ENCODE results near the gene HAT1. TPM values are rescaled to one million over a fixed set of nuclear protein-coding genes. Genes with fewer than 3 reads are reported as not detected.
A peak's percentile ranks its signal among the peaks of the same experiment; 100 is the strongest.
"Not testable (repeated sequence)": the region's sequence is repeated elsewhere in the genome, so short reads cannot be mapped to it uniquely, and the experiment has no call there.

Gene HAT1
- total RNA-seq: 35.1 TPM
- long read RNA-seq, transcript HAT1-201 (11 exons, 1,626 nt): major isoform, 56 of 60 reads
- long read RNA-seq, partial matches to known transcripts: 2 of 60 reads
- long read RNA-seq, other reads (novel, unspliced or antisense): 2 of 60 reads

DNA sequence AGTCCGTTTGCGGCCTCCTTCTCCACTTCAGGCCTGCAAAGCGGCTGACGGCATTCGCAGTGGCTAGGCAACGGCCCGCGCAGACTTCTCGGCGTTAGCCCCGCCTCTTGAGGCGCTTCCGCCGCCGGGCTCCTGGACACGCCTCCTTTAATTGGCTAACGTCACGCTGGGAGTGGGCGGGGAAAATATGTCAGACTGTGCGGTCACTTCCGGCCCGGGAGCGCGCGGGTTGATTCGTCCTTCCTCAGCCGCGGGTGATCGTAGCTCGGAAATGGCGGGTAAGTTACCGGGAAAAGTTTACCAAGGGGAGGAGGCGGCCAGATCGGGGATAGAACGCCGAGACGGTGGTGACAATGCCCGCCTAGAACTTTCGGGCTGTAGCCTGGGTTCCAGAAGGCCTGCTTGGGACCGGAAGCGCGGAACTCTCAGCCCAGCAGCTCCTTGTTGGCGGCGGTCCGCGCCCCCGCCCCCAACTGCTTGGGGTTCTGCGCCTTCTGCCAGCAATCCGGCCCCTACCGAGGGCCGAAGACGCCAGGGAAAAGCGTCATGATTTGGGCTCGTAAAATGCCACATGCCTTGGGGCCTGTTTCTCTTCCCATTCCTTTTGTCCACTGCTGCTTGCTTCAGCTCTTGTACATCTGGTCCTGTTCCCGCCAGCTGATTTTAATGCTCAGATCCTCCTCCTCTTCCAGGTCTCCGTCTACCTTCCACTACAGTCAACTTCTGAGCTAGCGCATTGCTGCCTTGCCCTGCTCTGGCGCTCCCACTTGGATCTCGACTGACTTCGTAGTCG is at the start of gene HAT1:
HAT1 (plus strand) TSS at position 232 of the 793 bp plus-strand sequence; CDS start at position 272, 40 bp downstream.
- intact Hi-C loops (cut with micrococcal nuclease): no loop called here
- ATAC-seq (peak; percentile 100), DNase-seq (peak; percentile 98)

- no peak for DNase-seq
- no peak for ATAC-seq
- intact Hi-C loops (cut with micrococcal nuclease): no loop called here
These were observed 47.7 kb upstream of the HAT1 start for GRCh38 chr2:171874517-171874916.

DNA sequence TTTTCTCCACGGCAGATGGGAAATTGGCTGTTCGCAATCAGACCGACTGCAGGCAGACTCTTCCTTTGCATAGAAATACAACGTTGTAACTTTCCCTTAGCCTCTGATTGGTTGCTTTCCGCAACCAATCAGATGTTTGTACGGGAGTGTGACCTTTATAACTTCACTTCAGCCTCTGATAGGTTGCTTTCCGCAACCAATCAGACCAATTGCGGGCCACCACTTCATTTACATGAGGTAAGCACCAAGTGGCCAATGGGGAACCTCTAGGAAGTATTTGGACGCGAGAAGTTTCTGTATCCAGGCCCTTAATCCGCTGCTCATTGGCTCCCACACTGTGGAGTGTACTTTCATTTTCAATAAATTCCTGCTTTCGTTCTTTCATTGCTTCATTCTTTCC is 47.3 kb upstream of the HAT1 start:
- intact Hi-C loops (cut with micrococcal nuclease): no loop called here

DNA sequence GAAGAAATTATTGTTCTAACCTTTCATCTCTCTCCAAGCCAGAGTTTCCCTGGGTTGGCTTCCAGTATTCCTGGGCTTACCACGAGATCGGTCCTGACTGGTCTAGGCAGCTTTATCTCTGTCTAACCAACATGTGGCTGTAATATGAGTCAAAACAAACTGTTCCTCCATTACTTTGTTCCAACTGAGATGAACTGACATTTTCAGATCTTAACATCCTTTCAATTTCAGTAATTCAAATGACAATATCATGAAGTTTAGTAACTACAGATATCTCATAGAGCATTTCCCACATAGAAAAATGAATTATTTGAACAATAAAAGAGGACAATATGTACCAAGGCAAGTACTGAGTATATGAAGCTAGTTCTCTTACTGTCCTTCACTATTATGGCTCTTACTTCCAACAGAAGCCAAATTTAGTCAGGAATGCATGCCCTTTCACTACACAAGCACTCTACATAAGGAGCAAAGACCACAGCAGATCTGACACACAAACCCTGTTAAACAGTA is 43.7 kb upstream of the HAT1 start:
- DNase-seq: no peak
- peak; percentile 89 for ATAC-seq

More for the DNA sequence above, 47.3 kb upstream of the HAT1 start:
- DNase-seq (no peak), ATAC-seq (no peak)

DNA sequence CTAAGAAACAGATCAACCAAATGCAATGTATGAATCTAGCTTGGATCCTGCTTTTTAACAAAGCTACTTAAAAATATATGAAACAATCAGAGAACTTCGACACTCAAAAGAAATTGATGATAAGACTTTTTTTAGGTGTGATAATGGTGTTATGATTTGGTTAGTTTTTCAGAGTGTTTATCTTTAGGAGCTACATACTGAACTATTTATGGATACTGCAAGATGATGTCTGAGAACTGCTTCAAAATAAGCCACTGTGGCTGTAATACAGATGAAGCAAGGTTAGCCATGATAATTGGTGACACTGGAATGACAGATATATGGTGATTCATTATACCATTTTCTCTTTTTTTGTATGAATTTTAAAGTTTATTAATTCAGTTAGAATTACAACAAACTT is 42.4 kb upstream of the HAT1 start:
- ATAC-seq (peak; percentile 36), DNase-seq (no peak)
- intact Hi-C loops (cut with micrococcal nuclease): no loop called here

More for the DNA sequence above, 43.7 kb upstream of the HAT1 start:
- intact Hi-C loops (cut with micrococcal nuclease): no loop called here

GRCh38 chr2:171880774-171881173 is 41.5 kb upstream of the HAT1 start:
- ATAC-seq: no peak
- intact Hi-C loops (cut with micrococcal nuclease): no loop called here
- DNase-seq: no peak

- DNase-seq (no peak), ATAC-seq (no peak)
- intact Hi-C loops (cut with micrococcal nuclease): no loop called here
These were observed 40.0 kb upstream of the HAT1 start for GRCh38 chr2:171882089-171882769.

GRCh38 chr2:171883275-171883893 is 38.9 kb upstream of the HAT1 start:
- intact Hi-C loops (cut with micrococcal nuclease): no loop called here
- DNase-seq: no peak
- no peak for ATAC-seq

DNA sequence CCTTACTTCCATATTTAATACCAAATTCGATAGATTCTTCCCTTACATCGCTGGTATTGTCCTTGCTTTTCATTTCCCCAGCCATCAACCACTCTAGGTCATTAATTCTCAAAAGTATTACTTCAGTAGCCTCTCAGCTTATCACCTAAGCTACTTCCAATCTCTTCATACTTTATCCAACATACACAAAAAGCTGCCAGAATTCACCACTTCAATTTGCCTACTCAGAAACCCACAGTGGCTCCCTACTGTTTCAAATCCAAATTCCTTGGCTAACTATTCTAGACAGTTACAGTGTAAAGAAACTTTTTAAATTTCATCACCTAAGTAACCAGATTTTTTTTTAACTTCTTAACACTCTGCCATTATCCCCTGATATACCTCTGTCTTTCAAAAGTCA is 32.9 kb upstream of the HAT1 start:
- no peak for DNase-seq
- ATAC-seq: no peak
- intact Hi-C loops (cut with micrococcal nuclease): no loop called here

GRCh38 chr2:171889808-171890207 is 32.5 kb upstream of the HAT1 start:
- DNase-seq (no peak), ATAC-seq (no peak)
- intact Hi-C loops (cut with micrococcal nuclease): no loop called here

DNA sequence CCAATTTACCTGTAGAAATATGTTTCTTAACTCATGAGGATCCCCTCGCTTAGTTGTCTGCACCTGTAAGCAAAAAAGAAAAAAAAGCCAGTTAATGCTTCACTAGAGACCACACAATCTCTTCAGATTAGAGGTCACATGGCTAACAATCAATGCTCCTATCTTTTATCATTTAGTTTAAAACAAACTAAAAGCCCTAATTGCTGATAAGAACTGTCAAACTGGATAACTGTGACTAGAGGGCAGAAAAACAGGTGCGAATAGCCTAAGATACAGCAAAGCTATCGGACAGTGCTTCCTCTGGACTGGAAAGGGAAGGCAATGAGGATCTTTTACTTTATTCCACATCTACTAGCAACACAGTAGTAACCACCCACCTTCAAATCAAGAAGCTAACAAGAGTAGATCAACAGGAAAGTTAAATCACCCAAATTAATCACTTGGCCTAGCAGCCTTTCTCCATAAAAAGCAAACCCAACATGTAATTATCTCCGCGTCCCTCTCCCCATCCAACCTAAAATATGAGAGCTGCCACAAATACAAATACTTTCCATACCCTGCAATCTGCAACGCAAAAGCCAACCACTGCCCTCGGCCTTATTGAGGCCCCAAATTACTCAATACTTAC is 29.0 kb upstream of the HAT1 start:
- intact Hi-C loops (cut with micrococcal nuclease): no loop called here
- ATAC-seq (peak; percentile 44), DNase-seq (no peak)

- intact Hi-C loops (cut with micrococcal nuclease): no loop called here
- ATAC-seq (peak; percentile 99), DNase-seq (peak; percentile 94)
These were observed 28.2 kb upstream of the HAT1 start, which contains the start of gene SLC25A12 for GRCh38 chr2:171893824-171894611. Gene SLC25A12 (minus strand): TSS chr2:171894244. CDS start chr2:171894214, 30 bp downstream.

- intact Hi-C loops (cut with micrococcal nuclease): no loop called here
- DNase-seq (no peak), ATAC-seq (no peak)
These were observed 27.7 kb upstream of the HAT1 start for GRCh38 chr2:171894612-171894947.

DNA sequence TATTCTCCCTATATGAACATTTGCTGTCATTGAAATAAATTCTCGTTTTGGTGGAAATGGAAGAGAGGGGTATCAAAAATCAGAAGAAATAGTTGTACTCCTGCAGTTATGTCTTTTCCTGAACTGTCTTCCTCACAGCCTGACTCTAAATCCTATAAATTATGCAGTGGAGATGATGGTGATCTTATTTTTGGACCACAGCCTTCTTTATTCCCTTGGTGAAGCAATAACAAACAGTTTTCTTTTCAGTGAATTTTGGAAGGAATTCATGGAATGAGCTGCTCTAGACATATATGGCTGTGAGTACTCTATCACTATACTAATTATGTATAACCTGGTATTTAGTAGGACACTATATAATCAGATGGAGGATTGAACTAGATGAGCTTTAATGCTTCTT is 26.5 kb upstream of the HAT1 start:
- DNase-seq (no peak), ATAC-seq (no peak)
- intact Hi-C loops (cut with micrococcal nuclease): no loop called here

DNA sequence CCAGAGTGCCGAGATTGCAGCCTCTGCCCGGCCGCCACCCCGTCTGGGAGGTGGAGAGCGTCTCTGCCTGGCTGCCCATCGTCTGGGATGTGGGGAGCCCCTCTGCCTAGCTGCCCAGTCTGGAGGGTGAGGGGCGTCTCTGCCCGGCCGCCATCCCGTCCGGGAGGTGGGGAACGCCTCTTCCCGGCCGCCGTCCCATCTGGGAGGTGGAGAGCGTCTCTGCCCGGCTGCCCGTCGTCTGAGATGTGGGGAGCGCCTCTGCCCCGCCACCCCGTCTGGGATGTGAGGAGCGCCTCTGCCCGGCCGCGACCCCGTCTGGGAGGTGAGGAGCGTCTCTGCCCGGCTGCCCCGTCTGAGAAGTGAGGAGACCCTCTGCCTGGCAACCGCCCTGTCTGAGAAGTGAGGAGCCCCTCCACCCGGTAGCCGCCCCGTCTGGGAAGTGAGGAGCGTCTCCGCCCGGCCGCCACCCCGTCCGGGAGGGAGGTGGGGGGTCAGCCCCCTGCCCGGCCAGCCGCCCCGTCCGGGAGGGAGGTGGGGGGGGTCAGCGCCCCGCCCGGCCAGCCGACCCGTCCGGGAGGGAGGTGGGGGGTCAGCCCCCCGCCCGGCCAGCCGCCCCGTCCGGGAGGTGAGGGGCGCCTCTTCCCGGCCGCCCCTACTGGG is 22.5 kb upstream of the HAT1 start:
- intact Hi-C loops (cut with micrococcal nuclease); ATAC-seq; DNase-seq: not testable (repeated sequence)

GRCh38 chr2:171902840-171903420 is 19.3 kb upstream of the HAT1 start:
- ATAC-seq (no peak), DNase-seq (no peak)
- intact Hi-C loops (cut with micrococcal nuclease): no loop called here

DNA sequence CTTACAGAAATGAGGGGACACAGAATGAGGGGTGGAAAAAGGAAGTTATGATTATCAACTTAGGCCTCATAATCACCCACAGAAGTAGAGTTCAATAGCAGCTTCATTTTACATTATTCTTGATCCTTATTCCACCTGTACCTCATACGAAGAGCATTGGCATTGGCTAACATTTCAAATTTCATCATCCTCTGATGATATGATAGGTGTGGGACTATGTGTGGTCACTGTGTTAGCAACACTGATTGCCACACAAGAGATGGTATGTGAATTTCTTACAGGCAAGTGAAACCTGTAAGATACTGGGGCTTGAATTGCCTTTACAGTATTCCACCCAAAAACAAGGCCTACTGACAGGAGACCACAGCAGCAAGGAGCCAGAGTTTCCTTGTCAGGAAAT is 14.0 kb upstream of the HAT1 start:
- ATAC-seq: no peak
- no peak for DNase-seq
- intact Hi-C loops (cut with micrococcal nuclease): no loop called here

DNA sequence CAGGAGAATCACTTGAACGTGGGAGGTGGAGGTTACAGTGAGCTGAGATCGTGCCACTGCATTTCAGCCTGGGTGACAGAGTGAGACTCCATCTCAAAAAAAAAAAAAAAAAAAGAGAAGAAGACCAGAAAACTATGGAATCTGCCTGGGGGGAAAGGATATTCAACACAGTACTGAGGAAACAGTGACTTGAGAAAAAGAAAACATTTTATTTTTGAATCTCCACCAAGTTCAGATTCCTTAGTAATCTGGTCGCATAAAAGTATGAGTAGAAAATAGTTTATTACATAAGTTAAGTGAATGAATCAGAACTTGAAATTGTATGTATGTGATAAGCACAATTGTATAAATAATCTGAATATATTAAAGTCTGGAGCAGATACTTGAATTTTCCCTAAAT is 13.0 kb upstream of the HAT1 start:
- intact Hi-C loops (cut with micrococcal nuclease): no loop called here
- DNase-seq (no peak), ATAC-seq (no peak)

Measured in left ventricle myocardium superior (tissue), 1 donor.